Left kidney (tissue), 2 donors: Measurements from ENCODE around the gene CRYZL1. TPM values are rescaled to one million over a fixed set of nuclear protein-coding genes. Genes with fewer than 3 reads are reported as not detected.

Experiments
- DNase-seq: peaks from one replicate; pipeline ENCODE4 v3.0.0-alpha.2; 2013
- polyA plus RNA-seq: library from polyadenylated mRNA; unstranded; fragments of 120-200 nt; gene quantifications from one replicate; pipeline ENCODE4 v1.2.1, GENCODE V29; 2013; ENCODE audit not compliant: insufficient read length

CRYZL1 gene
- polyA plus RNA-seq, 1 donor = 86.4 TPM

GRCh38 chr21:33562389-33562788 is 79.2 kb downstream of the CRYZL1 start:
- DNase-seq = no peak

- no peak for DNase-seq
Measured at GRCh38 chr21:33561373-33561772, 80.2 kb downstream of the CRYZL1 start.

GRCh38 chr21:33560965-33561364 is 80.6 kb downstream of the CRYZL1 start:
- DNase-seq = no peak

GRCh38 chr21:33559813-33560212 is 81.7 kb downstream of the CRYZL1 start:
- no peak for DNase-seq

- no peak for DNase-seq
Measured at GRCh38 chr21:33558777-33559421, 82.6 kb downstream of the CRYZL1 start.

GRCh38 chr21:33557447-33557846 is 84.1 kb downstream of the CRYZL1 start:
- no peak for DNase-seq

GRCh38 chr21:33554982-33555344 is 86.6 kb downstream of the CRYZL1 start:
- DNase-seq = no peak

GRCh38 chr21:33554236-33554981 is 87.1 kb downstream of the CRYZL1 start:
- no peak for DNase-seq

GRCh38 chr21:33552999-33553598 is 88.4 kb downstream of the CRYZL1 start:
- DNase-seq = no peak

- no peak for DNase-seq
Measured at GRCh38 chr21:33552093-33552998, 89.2 kb downstream of the CRYZL1 start.

GRCh38 chr21:33551664-33552063 is 89.9 kb downstream of the CRYZL1 start:
- no peak for DNase-seq

- DNase-seq = no peak
Measured at GRCh38 chr21:33550772-33551660, 90.5 kb downstream of the CRYZL1 start.

GRCh38 chr21:33549848-33550771 is 91.4 kb downstream of the CRYZL1 start:
- DNase-seq = no peak

- DNase-seq = no peak
Measured at GRCh38 chr21:33546086-33546485, 95.5 kb downstream of the CRYZL1 start.

GRCh38 chr21:33544451-33545195 is 96.9 kb downstream of the CRYZL1 start:
- DNase-seq = no peak

- DNase-seq = no peak
Measured at GRCh38 chr21:33543505-33544129, 97.9 kb downstream of the CRYZL1 start.

- DNase-seq = peak; percentile 98
Measured at GRCh38 chr21:33542640-33543504, 98.7 kb downstream of the CRYZL1 start, which contains the start of gene SON. SON (plus strand) TSS chr21:33543038; CDS start chr21:33543093, 55 bp downstream.
